HepG2 (cell line): ENCODE measurements around the gene FAAP20. TPM values are rescaled to one million over a fixed set of nuclear protein-coding genes. Genes with fewer than 3 reads are reported as not detected.

Experiments used
- BATF2 ChIP-seq: sonication (generic); formaldehyde crosslinking; IDR thresholded peaks from 2 replicates; pipeline ENCODE4 v1.8.0; 2022; ENCODE audit warnings: mild to moderate bottlenecking, missing genetic modification reagents, moderate library complexity
- GMEB1 ChIP-seq: sonication (generic); formaldehyde crosslinking; IDR thresholded peaks from 2 replicates; pipeline ENCODE4 v1.5.1; 2020; ENCODE audit warnings: missing genetic modification reagents, mild to moderate bottlenecking, borderline replicate concordance
- KAT7 ChIP-seq: IDR thresholded peaks from 2 replicates; pipeline ENCODE4 v1.6.1; 2018; ENCODE audit warnings: borderline replicate concordance, missing compliant biosample characterization
- KLF6 ChIP-seq: IDR thresholded peaks from 2 replicates; pipeline ENCODE4 v1.8.0; 2016; ENCODE audit warnings: missing biosample characterization, missing genetic modification reagents
- MAF1 ChIP-seq: sonication (generic); formaldehyde crosslinking; IDR thresholded peaks from 2 replicates; pipeline ENCODE4 v1.5.0; 2020; ENCODE audit warnings: missing genetic modification reagents, borderline replicate concordance
- MBNL3 ChIP-seq: fragments of 250-450 bp; sonication (Bioruptor Pico); conservative IDR thresholded peaks from 2 replicates; pipeline ENCODE4 v1.8.0; 2022; ENCODE audit warnings: mild to moderate bottlenecking, inconsistent platforms
- MYC ChIP-seq: sonication (generic); formaldehyde crosslinking; IDR thresholded peaks from 2 replicates; pipeline ENCODE4 v1.9.0; 2021; ENCODE audit warnings: missing genetic modification reagents, borderline replicate concordance
- NR2F2 ChIP-seq: IDR thresholded peaks from 2 replicates; pipeline ENCODE4 v1.6.1; 2012; ENCODE audit warnings: low read depth, inconsistent platforms, borderline replicate concordance
- PBX3 ChIP-seq: sonication (generic); formaldehyde crosslinking; IDR thresholded peaks from 2 replicates; pipeline ENCODE4 v1.8.1; 2023; ENCODE audit warnings: missing genetic modification reagents, inconsistent platforms, borderline replicate concordance
- PCBP2 ChIP-seq: fragments of 200-400 bp; formaldehyde crosslinking; optimal IDR thresholded peaks from 2 replicates; pipeline ENCODE3; 2018; ENCODE audit warnings: low read length, low read depth; ENCODE audit not compliant: poor library complexity, severe bottlenecking
- POLR2AphosphoS2 ChIP-seq: IDR thresholded peaks from 2 replicates; pipeline ENCODE4 v1.6.1; 2011; ENCODE audit warnings: low read depth, low read length, improper control_type of control experiment
- RAD51 ChIP-seq: fragments of 450-650 bp; IDR thresholded peaks from 2 replicates; pipeline ENCODE4 v1.6.1; 2016; ENCODE audit warnings: borderline replicate concordance
- RBM22 ChIP-seq: fragments of 200-400 bp; formaldehyde crosslinking; optimal IDR thresholded peaks from 2 replicates; pipeline ENCODE3; 2017; ENCODE audit warnings: mild to moderate bottlenecking, low read length, moderate library complexity
- RFX5 ChIP-seq: IDR thresholded peaks from 2 replicates; pipeline ENCODE4 v1.6.1; 2011; ENCODE audit warnings: low read depth, low read length, improper control_type of control experiment
- SIX1 ChIP-seq: sonication (generic); formaldehyde crosslinking; IDR thresholded peaks from 2 replicates; pipeline ENCODE4 v1.4.0; 2020; ENCODE audit warnings: missing genetic modification reagents, borderline replicate concordance
- SOX6 ChIP-seq, 2 experiments: fragments of 450-650 bp in 1 of 2; sonication (generic) in 1 of 2; formaldehyde crosslinking in 1 of 2; IDR thresholded peaks; 2 replicates each; pipeline versions ENCODE4 v1.4.0 to v1.6.1; 2017 to 2020; ENCODE audit warnings: antibody characterized with exemption in 1 of 2, mild to moderate bottlenecking in 1 of 2, missing genetic modification reagents in 1 of 2
- XBP1 ChIP-seq: sonication (generic); formaldehyde crosslinking; IDR thresholded peaks from 2 replicates; pipeline ENCODE4 v1.5.0; 2020; ENCODE audit warnings: missing genetic modification reagents
- ZNF160 ChIP-seq: sonication (generic); formaldehyde crosslinking; IDR thresholded peaks from 2 replicates; pipeline ENCODE4 v1.8.0; 2022; ENCODE audit warnings: mild to moderate bottlenecking, inconsistent platforms, missing genetic modification reagents
- ZNF260 ChIP-seq: sonication (generic); formaldehyde crosslinking; IDR thresholded peaks from 2 replicates; pipeline ENCODE4 v1.4.0; 2020; ENCODE audit warnings: missing genetic modification reagents, low read depth, mild to moderate bottlenecking, borderline replicate concordance
- ZNF513 ChIP-seq: sonication (generic); formaldehyde crosslinking; conservative IDR thresholded peaks from 2 replicates; pipeline ENCODE4 v1.5.0; 2020; ENCODE audit warnings: missing genetic modification reagents
- ZZZ3 ChIP-seq: sonication (generic); formaldehyde crosslinking; IDR thresholded peaks from 2 replicates; pipeline ENCODE4 v1.4.0; 2020; ENCODE audit warnings: missing genetic modification reagents, mild to moderate bottlenecking, borderline replicate concordance
- polyA plus RNA-seq, 8 experiments: library from polyadenylated mRNA; depleted of rRNA in 3 of 8; stranded (reverse) in 7 of 8; unstranded in 1 of 8; fragments of >200 nt; fragmentation: Illumina TruSeq in 4 of 8; extraction: Trizol in 4 of 8; gene quantifications; 2 replicates each; pipeline versions ENCODE4 v1.2.1 to v1.2.3, GENCODE V29; 2011 to 2016; ENCODE audit warnings: low read depth in 4 of 8, missing spikeins in 1 of 8, mixed read lengths in 1 of 8; ENCODE audit not compliant: insufficient read depth in 1 of 8
- total RNA-seq, 5 experiments: library from RNA; depleted of rRNA; stranded (reverse); fragments of >200 nt; fragmentation: Illumina TruSeq; extraction: Trizol; gene quantifications; 2 replicates each; pipeline ENCODE4 v1.2.3, GENCODE V29; 2016; ENCODE audit warnings: low read depth in 1 of 5
- TF ChIP-seq, protein P1 (sequence below): sonication (generic); formaldehyde crosslinking; IDR thresholded peaks from 2 replicates; pipeline ENCODE4 v1.5.0; 2020; ENCODE audit warnings: missing genetic modification reagents, mild to moderate bottlenecking, borderline replicate concordance

Gene FAAP20
- total and polyA plus RNA-seq, 2 of the 13 experiments (the other 11 are each of a cell fraction or from before 2014, with no cell fraction given), result 9.6 to 10.8 TPM

DNA sequence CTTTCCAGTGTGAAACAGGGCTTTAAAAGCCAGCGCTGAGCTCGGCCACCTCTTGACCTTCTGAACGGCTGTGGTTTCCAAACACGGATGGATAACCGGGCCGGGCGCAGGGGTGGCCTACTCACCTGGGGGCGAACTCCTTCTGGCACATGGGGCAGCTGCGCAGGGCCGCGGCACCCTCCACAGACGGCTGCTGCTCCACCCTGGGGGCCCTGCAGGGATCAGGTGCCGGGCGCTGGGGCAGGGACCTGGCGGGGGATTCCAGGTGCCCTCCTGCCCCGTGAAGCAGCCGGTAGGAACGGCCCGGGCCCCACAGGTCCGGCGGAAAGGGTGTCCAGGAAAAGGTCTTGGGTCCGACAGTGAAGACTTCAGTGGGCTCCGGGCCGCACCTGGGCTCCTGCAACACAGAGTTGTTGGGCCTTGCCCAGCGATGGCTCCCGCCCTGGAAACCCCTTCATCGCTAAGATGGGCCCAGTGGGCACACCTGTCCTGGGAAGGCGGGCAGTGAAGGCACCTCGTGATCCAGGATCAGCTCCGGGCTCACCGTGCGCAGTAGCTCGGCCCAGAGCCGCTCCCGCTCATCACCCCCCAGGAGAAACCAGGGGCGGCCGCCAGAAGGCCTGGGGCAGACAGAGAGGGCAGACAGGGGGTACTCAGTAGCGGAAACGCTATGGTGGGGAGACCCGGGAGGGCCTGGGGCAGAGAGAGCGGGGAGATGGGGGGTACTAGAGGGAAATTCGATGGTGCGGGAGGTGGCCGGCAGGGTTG, 874 bp downstream of the FAAP20 start (continued):
- no peak for TF ChIP-seq PCBP2
- no peak for TF ChIP-seq RBM22
- TF ChIP-seq RFX5, result no peak
- no peak for TF ChIP-seq SOX6 (IDR thresholded peaks at IDR 0.05)
- TF ChIP-seq SOX6 (CRISPR knock-in tag; IDR thresholded peaks at IDR 0.05), result 0 out of 2 replicates have a peak, but pooled peaks have one; percentile 25
- no peak for TF ChIP-seq ZZZ3
- TF ChIP-seq RAD51, result no peak
- no peak for TF ChIP-seq POLR2AphosphoS2
- TF ChIP-seq NR2F2, result no peak
- no peak for TF ChIP-seq KLF6 (CRISPR knock-in tag)
- TF ChIP-seq ZNF160 (CRISPR knock-in tag), result 0 out of 2 replicates have a peak, but pooled peaks have one; percentile 39
- TF ChIP-seq MBNL3 (CRISPR knock-in tag), result no peak
- TF ChIP-seq BATF2, result no peak
- peak; percentile 35; the same call in 1 of the 2 replicates for TF ChIP-seq MYC (CRISPR knock-in tag)
- no peak for TF ChIP-seq SIX1 (CRISPR knock-in tag)
- TF ChIP-seq XBP1 (CRISPR knock-in tag), result no peak
- no peak for TF ChIP-seq GMEB1 (CRISPR knock-in tag)
- no peak for TF ChIP-seq ZNF513 (CRISPR knock-in tag)
- 0 out of 2 replicates have a peak, but pooled peaks have one; percentile 23 for TF ChIP-seq MAF1 (CRISPR knock-in tag)
- 0 out of 2 replicates have a peak, but pooled peaks have one; percentile 18 for TF ChIP-seq PBX3 (CRISPR knock-in tag)
- TF ChIP-seq KAT7 (CRISPR knock-in tag), result no peak
- no peak for TF ChIP-seq ZNF260 (CRISPR knock-in tag)
- TF ChIP-seq, protein P1, sequence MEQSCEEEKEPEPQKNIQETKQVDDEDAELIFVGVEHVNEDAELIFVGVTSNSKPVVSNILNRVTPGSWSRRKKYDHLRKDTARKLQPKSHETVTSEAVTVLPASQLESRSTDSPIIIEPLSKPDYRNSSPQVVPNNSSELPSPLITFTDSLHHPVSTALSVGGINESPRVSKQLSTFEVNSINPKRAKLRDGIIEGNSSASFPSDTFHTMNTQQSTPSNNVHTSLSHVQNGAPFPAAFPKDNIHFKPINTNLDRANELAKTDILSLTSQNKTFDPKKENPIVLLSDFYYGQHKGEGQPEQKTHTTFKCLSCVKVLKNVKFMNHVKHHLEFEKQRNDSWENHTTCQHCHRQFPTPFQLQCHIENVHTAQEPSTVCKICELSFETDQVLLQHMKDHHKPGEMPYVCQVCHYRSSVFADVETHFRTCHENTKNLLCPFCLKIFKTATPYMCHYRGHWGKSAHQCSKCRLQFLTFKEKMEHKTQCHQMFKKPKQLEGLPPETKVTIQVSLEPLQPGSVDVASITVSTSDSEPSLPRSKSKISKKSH (CRISPR knock-in tag), result 0 out of 2 replicates have a peak, but pooled peaks have one; percentile 40
